ENCODE data around the gene KCTD16.

Gene KCTD16

DNA sequence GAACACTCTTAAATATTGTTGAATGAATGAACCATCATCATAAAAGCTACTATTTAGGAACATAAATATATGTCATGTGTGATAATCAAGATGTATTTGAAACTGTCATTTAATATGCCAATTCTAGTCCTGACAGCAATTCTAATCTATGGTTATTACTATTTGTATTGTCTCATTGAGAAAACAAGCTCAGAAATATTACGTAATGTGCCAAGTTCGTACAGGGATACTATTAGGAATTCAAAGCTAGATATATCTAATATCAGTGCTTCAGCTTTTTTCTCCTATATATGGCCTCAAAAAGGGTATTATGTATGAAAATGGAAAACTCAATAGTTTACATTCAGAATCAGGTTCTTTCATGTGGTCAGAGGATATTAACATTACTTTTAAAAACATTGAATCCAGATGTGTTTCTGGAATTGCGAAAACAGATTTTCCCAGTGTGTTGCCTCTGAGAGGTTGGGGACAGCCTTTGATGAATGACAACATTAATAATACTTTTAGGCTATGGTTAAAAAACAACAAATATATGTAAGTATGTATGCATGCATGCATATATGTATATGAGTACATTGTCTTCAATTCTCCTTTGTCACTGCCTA lies 95.1 kb downstream of the KCTD16 start:
- H3K4ac ChIP-seq (ENCODE audit: low read depth, low read length): no peak overlapping the region
- H3K4me1 ChIP-seq (ENCODE audit: control insufficient read depth in 1 of 2, insufficient read depth in 2 of 2, low read length in 2 of 2): no peaks in the 10 kb centered on the region
- H2AK5ac ChIP-seq (ENCODE audit: low read length): no peak overlapping the region
- H4K91ac ChIP-seq (ENCODE audit: low read depth, low read length): no peak overlapping the region
- H4K8ac ChIP-seq (ENCODE audit: low read depth, low read length): no peak overlapping the region
- H3K9me3 ChIP-seq (ENCODE audit: insufficient read depth, low read depth, low read length): no peaks in the 10 kb centered on the region
- H3K79me1 ChIP-seq (ENCODE audit: low read length): no peaks in the 10 kb centered on the region
- no peak overlapping the region for H3K14ac ChIP-seq (ENCODE audit: low read length)
- no peak for DNase-seq
- H3K27ac ChIP-seq (ENCODE audit: low read depth, low read length): no peak overlapping the region
- H2BK12ac ChIP-seq (ENCODE audit: low read length): no peak overlapping the region
- H2BK120ac ChIP-seq (ENCODE audit: insufficient read depth, low read length, poor library complexity): no peak overlapping the region
- H3K9ac ChIP-seq (ENCODE audit: low read length): no peak overlapping the region
- H3K23ac ChIP-seq (ENCODE audit: low read length): no peak overlapping the region
- no peaks in the 10 kb centered on the region for H3K79me2 ChIP-seq (ENCODE audit: control insufficient read depth, insufficient read depth, low read length, poor library complexity)
- no peak overlapping the region for H3K4me2 ChIP-seq (ENCODE audit: low read length)
- H4K12ac ChIP-seq (ENCODE audit: low read depth, low read length): no peak overlapping the region
- H3K27me3 ChIP-seq (ENCODE audit: insufficient read depth, low read length): no peaks in the 10 kb centered on the region
- no peak overlapping the region for H3K4me3 ChIP-seq (ENCODE audit: low read depth, low read length)
- no peaks in the 10 kb centered on the region for H3K36me3 ChIP-seq (ENCODE audit: control insufficient read depth in 1 of 2, insufficient read depth in 2 of 2, low read length in 2 of 2)
- no peak overlapping the region for H2BK5ac ChIP-seq (ENCODE audit: low read depth, low read length, poor library complexity)
- WGBS (ENCODE audit: extremely low coverage, insufficient coverage, insufficient read length): no CpG with 5 or more reads among the region's 3 CpGs
- H3K18ac ChIP-seq (ENCODE audit: low read length): no peak overlapping the region
- no peak overlapping the region for H2AFZ ChIP-seq (ENCODE audit: insufficient read depth, low read length, poor library complexity)

DNA sequence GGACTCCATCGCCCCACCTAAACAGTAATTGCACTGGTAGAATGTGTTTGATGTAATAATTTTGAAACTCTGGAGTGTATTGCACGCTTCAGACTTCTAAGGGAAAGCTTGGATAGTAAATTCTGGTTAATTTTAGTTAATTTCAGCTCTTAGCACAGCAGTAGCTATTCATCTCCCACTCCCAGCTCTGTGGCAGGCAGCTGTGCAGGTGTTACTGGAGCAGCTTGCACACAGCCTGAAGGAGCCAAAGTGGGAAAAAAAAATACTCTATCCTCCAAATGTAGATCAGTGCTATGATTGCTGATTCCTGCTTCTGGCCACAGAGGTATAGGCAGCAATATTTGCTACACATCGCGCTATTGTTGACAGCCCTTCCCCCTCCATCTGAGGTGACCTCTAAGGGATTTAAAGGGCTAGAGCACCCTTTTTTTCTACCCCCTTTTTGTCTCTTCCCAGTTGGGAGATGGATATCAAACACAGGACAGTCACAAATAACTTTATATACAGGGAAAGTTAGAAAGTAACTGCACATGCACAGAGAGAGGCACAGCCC lies 97.4 kb downstream of the KCTD16 start:
- Histone ChIP-seq H2BK120ac (ENCODE audit: insufficient read depth, low read length, poor library complexity) (no peak overlapping the region), H3K4me2 (ENCODE audit: low read length) (no peak overlapping the region), H3K27ac (ENCODE audit: low read depth, low read length) (no peak overlapping the region), H3K79me1 (ENCODE audit: low read length) (no peaks in the 10 kb centered on the region), H3K4me1 (ENCODE audit: control insufficient read depth in 1 of 2, insufficient read depth in 2 of 2, low read length in 2 of 2) (no peaks in the 10 kb centered on the region), H2AK5ac (ENCODE audit: low read length) (no peak overlapping the region), H3K79me2 (ENCODE audit: control insufficient read depth, insufficient read depth, low read length, poor library complexity) (no peaks in the 10 kb centered on the region), H3K18ac (ENCODE audit: low read length) (no peak overlapping the region), H3K4me3 (ENCODE audit: low read depth, low read length) (no peak overlapping the region), H3K27me3 (ENCODE audit: insufficient read depth, low read length) (no peaks in the 10 kb centered on the region), H3K4ac (ENCODE audit: low read depth, low read length) (no peak overlapping the region), H3K14ac (ENCODE audit: low read length) (no peak overlapping the region), H4K12ac (ENCODE audit: low read depth, low read length) (no peak overlapping the region), H3K9me3 (ENCODE audit: insufficient read depth, low read depth, low read length) (no peaks in the 10 kb centered on the region), H2BK12ac (ENCODE audit: low read length) (no peak overlapping the region), H2AFZ (ENCODE audit: insufficient read depth, low read length, poor library complexity) (no peak overlapping the region), H3K36me3 (ENCODE audit: control insufficient read depth in 1 of 2, insufficient read depth in 2 of 2, low read length in 2 of 2) (no peaks in the 10 kb centered on the region), H3K9ac (ENCODE audit: low read length) (no peak overlapping the region), H4K8ac (ENCODE audit: low read depth, low read length) (no peak overlapping the region), H4K91ac (ENCODE audit: low read depth, low read length) (no peak overlapping the region), H2BK5ac (ENCODE audit: low read depth, low read length, poor library complexity) (no peak overlapping the region), H3K23ac (ENCODE audit: low read length) (no peak overlapping the region)
- WGBS (ENCODE audit: extremely low coverage, insufficient coverage, insufficient read length): no CpG with 5 or more reads among the region's 4 CpGs
- no peak for DNase-seq

DNA sequence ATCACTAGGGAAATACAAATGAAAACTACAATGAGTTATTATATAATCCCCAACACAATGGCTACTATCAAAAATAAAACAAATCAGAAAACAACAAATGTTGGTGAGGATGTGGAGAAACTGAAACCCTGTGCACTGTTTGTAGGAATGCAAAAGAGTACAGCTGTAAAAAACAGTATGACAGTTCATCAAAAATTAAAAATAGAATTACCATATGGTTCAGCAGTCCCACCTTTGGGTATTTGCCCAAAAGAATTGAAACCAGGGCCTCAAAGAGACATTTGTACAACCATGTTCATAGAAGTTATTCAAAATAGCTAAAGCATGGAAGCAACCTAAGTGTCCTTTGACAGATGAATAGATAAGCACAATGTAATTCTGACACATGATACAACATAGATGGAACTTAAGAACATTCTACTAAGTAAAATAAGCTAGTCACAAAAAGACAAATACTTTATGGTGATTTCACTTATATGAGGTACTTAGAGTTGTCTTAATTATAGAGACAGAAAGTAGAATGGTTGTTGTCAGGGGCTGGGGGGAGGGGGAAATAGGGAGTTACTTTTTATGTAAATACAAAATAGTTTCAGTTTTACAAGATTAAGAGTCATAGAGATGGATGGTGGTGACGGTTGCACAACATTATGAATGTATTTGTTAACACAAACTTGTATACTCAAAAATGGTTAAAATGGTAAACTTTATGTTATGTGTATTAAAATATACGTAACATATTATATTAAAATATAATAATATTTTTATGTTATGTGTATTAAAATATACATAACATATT lies 102.8 kb downstream of the KCTD16 start:
- Histone ChIP-seq H2BK5ac (ENCODE audit: low read depth, low read length, poor library complexity) (no peak overlapping the region), H3K4me2 (ENCODE audit: low read length) (no peak overlapping the region), H4K8ac (ENCODE audit: low read depth, low read length) (no peak overlapping the region), H3K36me3 (ENCODE audit: control insufficient read depth in 1 of 2, insufficient read depth in 2 of 2, low read length in 2 of 2) (no peaks in the 10 kb centered on the region), H2BK120ac (ENCODE audit: insufficient read depth, low read length, poor library complexity) (no peak overlapping the region), H3K79me2 (ENCODE audit: control insufficient read depth, insufficient read depth, low read length, poor library complexity) (no peaks in the 10 kb centered on the region), H3K23ac (ENCODE audit: low read length) (no peak overlapping the region), H3K18ac (ENCODE audit: low read length) (no peak overlapping the region), H3K4me1 (ENCODE audit: control insufficient read depth in 1 of 2, insufficient read depth in 2 of 2, low read length in 2 of 2) (no peaks in the 10 kb centered on the region), H2AFZ (ENCODE audit: insufficient read depth, low read length, poor library complexity) (no peak overlapping the region), H3K4ac (ENCODE audit: low read depth, low read length) (no peak overlapping the region), H2BK12ac (ENCODE audit: low read length) (no peak overlapping the region), H4K91ac (ENCODE audit: low read depth, low read length) (no peak overlapping the region), H3K27me3 (ENCODE audit: insufficient read depth, low read length) (no peaks in the 10 kb centered on the region), H3K27ac (ENCODE audit: low read depth, low read length) (no peak overlapping the region), H4K12ac (ENCODE audit: low read depth, low read length) (no peak overlapping the region), H3K9me3 (ENCODE audit: insufficient read depth, low read depth, low read length) (no peaks in the 10 kb centered on the region), H2AK5ac (ENCODE audit: low read length) (no peak overlapping the region), H3K79me1 (ENCODE audit: low read length) (no peaks in the 10 kb centered on the region), H3K14ac (ENCODE audit: low read length) (no peak overlapping the region), H3K4me3 (ENCODE audit: low read depth, low read length) (no peak overlapping the region), H3K9ac (ENCODE audit: low read length) (no peak overlapping the region)
- WGBS (ENCODE audit: extremely low coverage, insufficient coverage, insufficient read length): no CpG with 5 or more reads among the region's 2 CpGs
- no peak for DNase-seq

DNA sequence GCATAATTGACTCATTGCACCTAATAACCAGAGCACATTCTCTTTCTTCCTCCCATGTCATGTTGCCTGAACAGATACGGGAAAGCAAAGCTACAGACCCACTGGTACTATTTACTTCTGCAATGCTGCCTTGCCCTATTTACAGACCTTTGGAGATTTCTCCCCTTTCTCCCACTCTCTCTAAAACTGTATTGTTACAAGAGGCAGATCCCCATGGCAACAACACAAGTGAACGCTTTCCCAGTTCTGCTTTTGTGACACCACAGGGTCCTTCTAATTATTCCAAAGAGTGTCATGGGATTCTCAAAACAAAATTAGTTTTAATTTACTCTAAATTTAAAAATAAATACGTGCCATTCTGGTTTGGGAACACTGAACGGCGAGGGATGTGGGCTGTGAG lies 104.7 kb downstream of the KCTD16 start:
- Histone ChIP-seq H3K9me3 (ENCODE audit: insufficient read depth, low read depth, low read length) (no peaks in the 10 kb centered on the region), H3K27me3 (ENCODE audit: insufficient read depth, low read length) (no peaks in the 10 kb centered on the region), H3K4me2 (ENCODE audit: low read length) (no peak overlapping the region), H3K4me1 (ENCODE audit: control insufficient read depth in 1 of 2, insufficient read depth in 2 of 2, low read length in 2 of 2) (no peaks in the 10 kb centered on the region), H3K4me3 (ENCODE audit: low read depth, low read length) (no peak overlapping the region), H3K9ac (ENCODE audit: low read length) (no peak overlapping the region), H2AFZ (ENCODE audit: insufficient read depth, low read length, poor library complexity) (no peak overlapping the region), H4K8ac (ENCODE audit: low read depth, low read length) (no peak overlapping the region), H2BK120ac (ENCODE audit: insufficient read depth, low read length, poor library complexity) (no peak overlapping the region), H3K14ac (ENCODE audit: low read length) (no peak overlapping the region), H3K36me3 (ENCODE audit: control insufficient read depth in 1 of 2, insufficient read depth in 2 of 2, low read length in 2 of 2) (no peaks in the 10 kb centered on the region), H3K27ac (ENCODE audit: low read depth, low read length) (no peak overlapping the region), H4K91ac (ENCODE audit: low read depth, low read length) (no peak overlapping the region), H2AK5ac (ENCODE audit: low read length) (no peak overlapping the region), H2BK12ac (ENCODE audit: low read length) (no peak overlapping the region), H4K12ac (ENCODE audit: low read depth, low read length) (no peak overlapping the region), H3K79me2 (ENCODE audit: control insufficient read depth, insufficient read depth, low read length, poor library complexity) (no peaks in the 10 kb centered on the region), H3K79me1 (ENCODE audit: low read length) (no peaks in the 10 kb centered on the region), H3K18ac (ENCODE audit: low read length) (no peak overlapping the region), H2BK5ac (ENCODE audit: low read depth, low read length, poor library complexity) (no peak overlapping the region), H3K23ac (ENCODE audit: low read length) (no peak overlapping the region), H3K4ac (ENCODE audit: low read depth, low read length) (no peak overlapping the region)
- no CpG with 5 or more reads among the region's 5 CpGs for WGBS (ENCODE audit: extremely low coverage, insufficient coverage, insufficient read length)
- DNase-seq: no peak

All from trophoblast cell (in vitro differentiated cells and primary cell).